Thymus (tissue), 11 donors: Measurements from ENCODE around the gene WDR41. TPM values are rescaled to one million over a fixed set of nuclear protein-coding genes. Genes with fewer than 3 reads are reported as not detected.

ENCODE experiments used
- DNase-seq, 9 donors: peaks; one replicate each; pipeline ENCODE4 v3.0.0-alpha.2; 2013; ENCODE audit warnings: low spot score in 9 of 9, low read depth in 6 of 9, missing footprints in 1 of 9
- H3K27ac ChIP-seq, 2 donors: one replicate each; pipeline ENCODE4 v1.5.1; 2013; ENCODE audit warnings: control low read depth in 1 of 2, low read depth in 1 of 2, low read length in 1 of 2, mild to moderate bottlenecking in 1 of 2, moderate library complexity in 1 of 2
- H3K27me3 ChIP-seq, 2 donors: one replicate each; pipeline ENCODE4 v1.5.1; 2013; ENCODE audit warnings: low read length in 1 of 2; ENCODE audit not compliant: control insufficient read depth in 2 of 2, insufficient read depth in 1 of 2
- H3K36me3 ChIP-seq, 2 donors: one replicate each; pipeline ENCODE4 v1.5.1; 2013; ENCODE audit warnings: low read length in 1 of 2, mild to moderate bottlenecking in 1 of 2, moderate library complexity in 1 of 2; ENCODE audit not compliant: control insufficient read depth in 2 of 2, insufficient read depth in 2 of 2
- H3K4me1 ChIP-seq, 2 donors: one replicate each; pipeline ENCODE4 v1.5.1; 2013; ENCODE audit warnings: low read length in 2 of 2; ENCODE audit not compliant: control insufficient read depth in 2 of 2, insufficient read depth in 2 of 2
- H3K4me3 ChIP-seq, 2 donors: one replicate each; pipeline ENCODE4 v1.5.1; 2013; ENCODE audit warnings: low read length in 2 of 2, control low read depth in 1 of 2, mild to moderate bottlenecking in 1 of 2
- H3K9me3 ChIP-seq, 2 donors: one replicate each; pipeline ENCODE4 v1.5.1; 2013; ENCODE audit warnings: low read length in 1 of 2, mild to moderate bottlenecking in 1 of 2; ENCODE audit not compliant: control insufficient read depth in 2 of 2, insufficient read depth in 1 of 2
- WGBS: extraction: QIAGEN DNeasy Blood & Tissue Kit; methylation state at CpG from one replicate; pipeline ENCODE4 v1.1.7; 2013; 5-methylcytosine and 5-hydroxymethylcytosine counted together
- polyA plus RNA-seq: library from polyadenylated mRNA; stranded (reverse); fragments of 200-250 nt; gene quantifications from one replicate; pipeline ENCODE4 v1.2.3, GENCODE V29; 2013
- total RNA-seq: library from RNA; stranded (reverse); fragments of 120-200 nt; gene quantifications from one replicate; pipeline ENCODE4 v1.2.4, GENCODE V29; 2013
- donor health status: healthy.

Gene WDR41
- total and polyA plus RNA-seq, 2 donors, result 19.6 to 33.5 TPM

GRCh38 chr5:77461287-77461686 lies 30.8 kb downstream of the WDR41 start:
- no peak for DNase-seq
- 97% methylated on average over 5 of the region's 5 CpGs for WGBS
- Histone ChIP-seq H3K27me3 (no peaks in the 10 kb centered on the region), H3K9me3 (no peaks in the 10 kb centered on the region), H3K27ac (no peak overlapping the region), H3K4me1 (no peaks in the 10 kb centered on the region), H3K4me3 (no peak overlapping the region), H3K36me3 (no peaks in the 10 kb centered on the region)

- 98% methylated on average over 3 of the region's 3 CpGs for WGBS
- H3K4me1 ChIP-seq, result no peaks in the 10 kb centered on the region
- no peaks in the 10 kb centered on the region for H3K9me3 ChIP-seq
- no peak for DNase-seq
- no peaks in the 10 kb centered on the region for H3K27me3 ChIP-seq
- H3K27ac ChIP-seq, result no peak overlapping the region
- H3K36me3 ChIP-seq, result no peaks in the 10 kb centered on the region
- H3K4me3 ChIP-seq, result no peak overlapping the region
These were observed 38.0 kb downstream of the WDR41 start for GRCh38 chr5:77454123-77454522.

GRCh38 chr5:77452351-77452750 lies 39.8 kb downstream of the WDR41 start:
- peaks cover 0 to 3% of the 10 kb centered on the region in 2 donors for H3K36me3 ChIP-seq
- WGBS, result 97% methylated on average over 1 of the region's 1 CpG

GRCh38 chr5:77449981-77450380 lies 42.1 kb downstream of the WDR41 start:
- H3K27ac ChIP-seq, result no peak overlapping the region
- H3K9me3 ChIP-seq, result no peaks in the 10 kb centered on the region
- no peaks in the 10 kb centered on the region for H3K27me3 ChIP-seq
- no peaks in the 10 kb centered on the region for H3K4me1 ChIP-seq
- no peak overlapping the region for H3K4me3 ChIP-seq
- peaks cover 0 to 3% of the 10 kb centered on the region in 2 donors for H3K36me3 ChIP-seq
- no peak for DNase-seq
- 94% methylated on average over 2 of the region's 2 CpGs for WGBS

More at GRCh38 chr5:77452351-77452750, 39.8 kb downstream of the WDR41 start:
- no peak overlapping the region for H3K27ac ChIP-seq
- H3K4me1 ChIP-seq, result no peaks in the 10 kb centered on the region
- no peaks in the 10 kb centered on the region for H3K27me3 ChIP-seq
- no peaks in the 10 kb centered on the region for H3K9me3 ChIP-seq
- H3K4me3 ChIP-seq, result no peak overlapping the region
- no peak for DNase-seq

GRCh38 chr5:77449277-77449676 lies 42.8 kb downstream of the WDR41 start:
- WGBS, result 63% methylated on average over 1 of the region's 1 CpG
- no peak overlapping the region for H3K27ac ChIP-seq
- no peaks in the 10 kb centered on the region for H3K27me3 ChIP-seq
- H3K4me3 ChIP-seq, result no peak overlapping the region
- H3K4me1 ChIP-seq, result no peaks in the 10 kb centered on the region
- H3K36me3 ChIP-seq, result peaks cover 0 to 3% of the 10 kb centered on the region in 2 donors
- no peak for DNase-seq
- H3K9me3 ChIP-seq, result no peaks in the 10 kb centered on the region

GRCh38 chr5:77448831-77449230 lies 43.3 kb downstream of the WDR41 start:
- 97% methylated on average over 1 of the region's 1 CpG for WGBS
- Histone ChIP-seq H3K27me3 (no peaks in the 10 kb centered on the region), H3K36me3 (peaks cover 0 to 3% of the 10 kb centered on the region in 2 donors), H3K9me3 (no peaks in the 10 kb centered on the region), H3K4me3 (no peak overlapping the region), H3K4me1 (no peaks in the 10 kb centered on the region), H3K27ac (no peak overlapping the region)
- no peak for DNase-seq

GRCh38 chr5:77444356-77444755 lies 47.8 kb downstream of the WDR41 start:
- H3K27ac ChIP-seq, result no peak overlapping the region
- no peaks in the 10 kb centered on the region for H3K27me3 ChIP-seq
- 94% methylated on average over 1 of the region's 1 CpG for WGBS
- no peaks in the 10 kb centered on the region for H3K9me3 ChIP-seq
- H3K4me1 ChIP-seq, result no peaks in the 10 kb centered on the region
- no peak overlapping the region for H3K4me3 ChIP-seq
- no peak for DNase-seq
- peaks cover 0 to 3% of the 10 kb centered on the region in 2 donors for H3K36me3 ChIP-seq

- Histone ChIP-seq H3K27me3 (no peaks in the 10 kb centered on the region), H3K9me3 (no peaks in the 10 kb centered on the region), H3K27ac (no peak overlapping the region), H3K4me3 (no peak overlapping the region), H3K36me3 (peaks cover 0 to 3% of the 10 kb centered on the region in 2 donors), H3K4me1 (no peaks in the 10 kb centered on the region)
- no peak for DNase-seq
- WGBS, result 95% methylated on average over 1 of the region's 1 CpG
These were observed 48.4 kb downstream of the WDR41 start for GRCh38 chr5:77443670-77444069.

GRCh38 chr5:77438071-77438470 lies 54.0 kb downstream of the WDR41 start:
- Histone ChIP-seq H3K27me3 (no peaks in the 10 kb centered on the region), H3K4me3 (no peak overlapping the region), H3K27ac (no peak overlapping the region), H3K9me3 (no peaks in the 10 kb centered on the region), H3K4me1 (no peaks in the 10 kb centered on the region), H3K36me3 (no peaks in the 10 kb centered on the region)
- 97% methylated on average over 3 of the region's 3 CpGs for WGBS
- no peak for DNase-seq

- 91% methylated on average over 5 of the region's 5 CpGs for WGBS
These were observed 54.9 kb downstream of the WDR41 start for GRCh38 chr5:77437194-77437593.

More at GRCh38 chr5:77437194-77437593, 54.9 kb downstream of the WDR41 start:
- Histone ChIP-seq H3K4me3 (no peak overlapping the region), H3K9me3 (no peaks in the 10 kb centered on the region), H3K4me1 (no peaks in the 10 kb centered on the region), H3K27me3 (no peaks in the 10 kb centered on the region), H3K27ac (no peak overlapping the region), H3K36me3 (no peaks in the 10 kb centered on the region)
- peak in 1 of 9 donors; percentile 27 for DNase-seq
